SK-N-SH (cell line): ENCODE data around the gene COX4I1. TPM values are rescaled to one million over a fixed set of nuclear protein-coding genes. Genes with fewer than 3 reads are reported as not detected.

ENCODE experiments used
- CTCF ChIA-PET: fragments of 300-600, 350-600 bp; formaldehyde crosslinking; extraction: SDS; loops from one replicate; lab custom pipeline; 2021; lab: Yijun Ruan, JAX
- POLR2A ChIA-PET: fragments of 350-600 bp; sonication (Branson Sonifier 250); formaldehyde crosslinking; extraction: SDS; loops from one replicate; lab custom pipeline; 2020; ENCODE audit warnings: antibody characterized with exemption, inconsistent platforms; lab: Yijun Ruan, JAX
- DNase-seq: peaks from one replicate; pipeline ENCODE4 v3.0.0; 2012
- H2AFZ ChIP-seq: fragments of 200-600 bp; sonication (generic); 2 replicates; pipeline ENCODE4 v1.8.1; 2016; ENCODE audit warnings: antibody characterized with exemption, mild to moderate bottlenecking, low read depth
- H3F3A ChIP-seq: fragments of 200-600 bp; sonication (generic); replicated peaks from 2 replicates; pipeline ENCODE3; 2016; ENCODE audit warnings: antibody characterized with exemption, mild to moderate bottlenecking; ENCODE audit not compliant: insufficient read depth
- H3K27ac ChIP-seq, 2 experiments: fragments of 200-500 bp in 1 of 2; fragments of 200-600 bp in 1 of 2; sonication (Bioruptor generic) in 1 of 2; sonication (generic), shearing (Covaris generic) in 1 of 2; 2 replicates each; pipeline versions ENCODE4 v1.5.1 to v1.6.1; 2014 to 2016; ENCODE audit warnings: low read depth in 2 of 2, inconsistent platforms in 1 of 2, low read length in 1 of 2, mild to moderate bottlenecking in 1 of 2, mixed read lengths in 1 of 2
- H3K27me3 ChIP-seq: fragments of 200-600 bp; sonication (generic), shearing (Covaris generic); 2 replicates; pipeline ENCODE4 v1.6.1; 2016; ENCODE audit warnings: mixed run types; ENCODE audit not compliant: insufficient read depth
- H3K36me3 ChIP-seq, 2 experiments: fragments of 200-500 bp in 1 of 2; fragments of 200-600 bp in 1 of 2; sonication (Bioruptor generic) in 1 of 2; sonication (generic) in 1 of 2; replicated peaks in 1 of 2; 2 replicates each; pipeline versions ENCODE3 to v1.5.1; 2014 to 2016; ENCODE audit warnings: low read length in 1 of 2, mild to moderate bottlenecking in 1 of 2; ENCODE audit not compliant: insufficient read depth in 2 of 2, control insufficient read depth in 1 of 2
- H3K4me1 ChIP-seq, 2 experiments: fragments of 200-500 bp in 1 of 2; fragments of 200-600 bp in 1 of 2; sonication (Bioruptor generic) in 1 of 2; sonication (generic), shearing (Covaris generic) in 1 of 2; 2 replicates each; pipeline versions ENCODE4 v1.5.1 to v1.6.1; 2014 to 2016; ENCODE audit warnings: low read depth in 1 of 2, low read length in 1 of 2, mixed run types in 1 of 2; ENCODE audit not compliant: insufficient read depth in 2 of 2, control insufficient read depth in 1 of 2
- H3K4me2 ChIP-seq: fragments of 200-600 bp; sonication (generic), shearing (Covaris generic); 2 replicates; pipeline ENCODE4 v1.6.1; 2017; ENCODE audit warnings: mixed run types
- H3K4me3 ChIP-seq, 2 experiments: fragments of 200-500 bp in 1 of 2; fragments of 200-600 bp in 1 of 2; sonication (Bioruptor generic) in 1 of 2; sonication (generic), shearing (Covaris generic) in 1 of 2; 2 replicates each; pipeline versions ENCODE4 v1.5.1 to v1.8.1; 2014 to 2016; ENCODE audit warnings: low read depth in 2 of 2, inconsistent platforms in 1 of 2, low read length in 1 of 2, mild to moderate bottlenecking in 1 of 2, mixed read lengths in 1 of 2, moderate library complexity in 1 of 2
- H3K79me2 ChIP-seq: fragments of 200-600 bp; sonication (generic); 2 replicates; pipeline ENCODE4 v1.8.1; 2017; ENCODE audit warnings: mild to moderate bottlenecking; ENCODE audit not compliant: insufficient read depth
- H3K9ac ChIP-seq: fragments of 200-600 bp; sonication (generic); 2 replicates; pipeline ENCODE4 v1.6.1; 2017; ENCODE audit warnings: mixed run types
- H3K9me2 ChIP-seq: fragments of 200-600 bp; sonication (generic); 2 replicates; pipeline ENCODE4 v1.6.1; 2017; ENCODE audit warnings: mixed run types
- H3K9me3 ChIP-seq: fragments of 200-600 bp; sonication (generic); 2 replicates; pipeline ENCODE4 v1.6.1; 2017; ENCODE audit warnings: mixed run types, mild to moderate bottlenecking, moderate library complexity
- H4K20me1 ChIP-seq: fragments of 200-600 bp; sonication (generic); 2 replicates; pipeline ENCODE4 v1.6.1; 2017; ENCODE audit warnings: mild to moderate bottlenecking, mixed run types; ENCODE audit not compliant: insufficient read depth
- CHD2 ChIP-seq: fragments of 150-350 bp; IDR thresholded peaks from 2 replicates; pipeline ENCODE4 v1.6.1; 2018; ENCODE audit warnings: low read length; ENCODE audit not compliant: partially characterized antibody
- EZH2phosphoT487 ChIP-seq: fragments of 200-600 bp; sonication (generic); IDR thresholded peaks from 2 replicates; pipeline ENCODE4 v1.6.1; 2017; ENCODE audit warnings: low read depth, mixed run types, mild to moderate bottlenecking, antibody characterized with exemption, moderate library complexity, borderline replicate concordance
- FOXJ3 ChIP-seq: sonication (generic); formaldehyde crosslinking; IDR thresholded peaks from 2 replicates; pipeline ENCODE4 v1.5.1; 2020; ENCODE audit warnings: mild to moderate bottlenecking, missing genetic modification reagents
- FOXM1 ChIP-seq: IDR thresholded peaks from 2 replicates; pipeline ENCODE4 v1.4.0; 2012; ENCODE audit warnings: low read depth, mild to moderate bottlenecking
- JUND ChIP-seq: IDR thresholded peaks from 2 replicates; pipeline ENCODE4 v1.4.0; 2012
- PBX3 ChIP-seq: IDR thresholded peaks from 2 replicates; pipeline ENCODE4; 2012
- RCOR1 ChIP-seq: fragments of 150-350 bp; IDR thresholded peaks from 2 replicates; pipeline ENCODE4 v1.6.1; 2017; ENCODE audit warnings: antibody characterized with exemption, low read length
- RXRA ChIP-seq: IDR thresholded peaks from 2 replicates; pipeline ENCODE4 v1.4.0; 2012; ENCODE audit warnings: low read depth, mild to moderate bottlenecking, borderline replicate concordance
- SMC3 ChIP-seq: IDR thresholded peaks from 2 replicates; pipeline ENCODE4 v1.6.1; 2012; ENCODE audit warnings: low read depth, low read length, improper control_type of control experiment
- TEAD4 ChIP-seq: IDR thresholded peaks from 2 replicates; pipeline ENCODE4 v1.4.0; 2012; ENCODE audit warnings: mild to moderate bottlenecking, borderline replicate concordance; ENCODE audit not compliant: insufficient read depth
- USF1 ChIP-seq: IDR thresholded peaks from 2 replicates; pipeline ENCODE4 v1.4.0; 2012; ENCODE audit warnings: low read depth, borderline replicate concordance
- WGBS: methylation state at CpG from one replicate; pipeline ENCODE4 v1.1.6; 2017; ENCODE audit warnings: low lambda C conversion rate; 5-methylcytosine and 5-hydroxymethylcytosine counted together
- polyA plus RNA-seq, 3 experiments: library from polyadenylated mRNA; depleted of rRNA; stranded (reverse); fragments of >200 nt; gene quantifications; 2 replicates each; pipeline ENCODE4 v1.2.3, GENCODE V29; 2012

The COX4I1 gene
- polyA plus RNA-seq, 1 of the 3 experiments (the other 2 are of a cell fraction) = 1,294 TPM

GRCh38 chr16:85754413-85754812 is 45.1 kb upstream of the COX4I1 start:
- H3K9me3 ChIP-seq = no peaks in the 10 kb centered on the region
- no peak overlapping the region for H3K27ac ChIP-seq
- H2AFZ ChIP-seq = no peak overlapping the region
- H3K4me3 ChIP-seq = no peak overlapping the region
- H3K4me1 ChIP-seq = peaks cover 10 to 14% of the 10 kb centered on the region in 2 experiments; a peak in 2 of 4 replicates
- CTCF ChIA-PET = interaction anchor here (1.2 kb wide), 1 partner anchor 9 kb away, joined by 5 read pairs; no protein-coding TSS in a partner anchor
- DNase-seq = no peak
- H3K79me2 ChIP-seq = peaks cover 8% of the 10 kb centered on the region; the same call in 1 of the 2 replicates
- H3K9ac ChIP-seq = no peak overlapping the region
- no peak overlapping the region for H3K4me2 ChIP-seq
- no peaks in the 10 kb centered on the region for H3K27me3 ChIP-seq
- no peaks in the 10 kb centered on the region for H4K20me1 ChIP-seq
- H3F3A ChIP-seq = peaks cover 14% of the 10 kb centered on the region
- no peaks in the 10 kb centered on the region for H3K9me2 ChIP-seq
- TF ChIP-seq FOXM1 = no peak
- no peak for TF ChIP-seq RXRA
- TF ChIP-seq, all 33 proteins: peak for 0
- 89% methylated on average over 7 of the region's 7 CpGs for WGBS
- H3K36me3 ChIP-seq = no peaks in the 10 kb centered on the region
- POLR2A ChIA-PET = no interaction called here

- ChIA-PET POLR2A (no interaction called here), CTCF (interaction anchor here (1.0 kb wide), 1 partner anchor 63 kb away, joined by 3 read pairs; no protein-coding TSS in a partner anchor)
- Histone ChIP-seq H3K27me3 (peaks cover 6% of the 10 kb centered on the region; the same call in 1 of the 2 replicates), H3K79me2 (no peaks in the 10 kb centered on the region), H3K9me3 (no peaks in the 10 kb centered on the region), H3K27ac (no peak overlapping the region), H3K4me3 (no peak overlapping the region), H2AFZ (no peak overlapping the region), H3F3A (peaks cover 14% of the 10 kb centered on the region), H3K4me2 (no peak overlapping the region), H3K36me3 (no peaks in the 10 kb centered on the region), H3K4me1 (peaks cover 6 to 10% of the 10 kb centered on the region in 2 experiments; a peak in 2 of 4 replicates), H4K20me1 (no peaks in the 10 kb centered on the region), H3K9ac (no peak overlapping the region), H3K9me2 (no peaks in the 10 kb centered on the region)
- WGBS = 85% methylated on average over 20 of the region's 25 CpGs
- DNase-seq = no peak
- no peak for TF ChIP-seq JUND
- no peak for TF ChIP-seq RXRA
- TF ChIP-seq SMC3 = no peak
- no peak for TF ChIP-seq RCOR1
- no peak for TF ChIP-seq CHD2
- TF ChIP-seq TEAD4 = no peak
- no peak for TF ChIP-seq FOXJ3 (CRISPR knock-in tag)
- TF ChIP-seq EZH2phosphoT487 = no peak
- TF ChIP-seq PBX3 = no peak
- TF ChIP-seq USF1 = no peak
These were observed 43.3 kb upstream of the COX4I1 start for GRCh38 chr16:85755929-85756768.
